Forelimb muscle (tissue), 1 donor: Measurements from ENCODE around the gene AVPR2. TPM values are rescaled to one million over a fixed set of nuclear protein-coding genes. Genes with fewer than 3 reads are reported as not detected.

Experiments
- DNase-seq: peaks from one replicate; pipeline ENCODE4 v3.0.0-alpha.2; 2013; ENCODE audit warnings: low read depth
- polyA plus RNA-seq: library from polyadenylated mRNA; unstranded; fragments of 120-200 nt; gene quantifications from one replicate; pipeline ENCODE4 v1.2.1, GENCODE V29; 2013; ENCODE audit not compliant: insufficient read length

The AVPR2 gene
- polyA plus RNA-seq: 1.1 TPM

DNA sequence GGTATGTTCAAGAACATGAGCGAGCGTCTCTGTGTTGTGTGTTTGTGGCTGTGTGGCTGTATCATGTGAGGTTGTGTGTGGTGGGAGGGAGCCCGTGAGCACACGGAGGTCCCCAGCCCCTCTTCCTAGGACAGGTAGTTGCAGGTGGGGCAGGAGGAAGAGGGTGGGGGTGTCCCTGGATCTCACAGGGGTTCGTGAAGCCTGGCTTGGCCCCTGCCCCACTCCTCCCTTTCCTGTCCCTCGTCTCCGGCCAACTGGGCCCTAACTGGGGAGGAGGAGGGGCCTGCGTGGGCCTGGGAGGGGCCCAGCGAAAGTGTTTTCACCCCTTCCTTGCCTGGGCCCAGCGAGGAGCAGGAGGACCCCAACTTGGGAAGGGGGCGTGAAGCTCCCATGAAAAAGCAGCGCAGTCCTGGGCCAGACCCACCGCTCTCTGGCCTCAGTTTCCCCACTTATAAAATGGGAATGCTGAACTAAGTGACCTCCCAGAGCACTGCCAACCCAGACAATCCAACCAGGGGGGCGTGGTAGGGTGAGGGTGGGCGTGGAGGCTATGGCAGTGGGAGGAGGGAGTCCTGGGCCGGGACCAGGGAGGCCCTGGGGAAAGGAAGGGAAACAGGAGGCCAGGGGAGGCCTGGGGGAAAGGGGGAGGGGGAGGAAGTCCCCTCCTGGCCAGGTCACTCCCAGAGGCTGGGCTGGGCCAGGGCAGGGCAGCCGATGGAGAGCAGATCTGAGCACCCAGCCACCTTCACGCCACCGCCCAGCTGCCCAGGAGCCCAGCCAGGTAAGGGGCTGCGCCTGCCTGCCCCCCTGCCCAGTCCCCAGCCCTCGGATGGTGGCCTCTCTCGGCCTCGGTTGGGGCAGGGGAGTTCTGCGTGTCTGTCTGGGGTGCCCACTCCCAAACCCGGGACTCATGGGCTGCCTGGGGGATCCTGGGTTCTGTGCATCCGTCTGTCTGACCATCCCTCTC lies at the start of gene AVPR2:
AVPR2 (plus strand) TSS at position 683 of the 967 bp plus-strand sequence. CDS start 473 bp downstream, outside the sequence.
- no peak for DNase-seq

DNA sequence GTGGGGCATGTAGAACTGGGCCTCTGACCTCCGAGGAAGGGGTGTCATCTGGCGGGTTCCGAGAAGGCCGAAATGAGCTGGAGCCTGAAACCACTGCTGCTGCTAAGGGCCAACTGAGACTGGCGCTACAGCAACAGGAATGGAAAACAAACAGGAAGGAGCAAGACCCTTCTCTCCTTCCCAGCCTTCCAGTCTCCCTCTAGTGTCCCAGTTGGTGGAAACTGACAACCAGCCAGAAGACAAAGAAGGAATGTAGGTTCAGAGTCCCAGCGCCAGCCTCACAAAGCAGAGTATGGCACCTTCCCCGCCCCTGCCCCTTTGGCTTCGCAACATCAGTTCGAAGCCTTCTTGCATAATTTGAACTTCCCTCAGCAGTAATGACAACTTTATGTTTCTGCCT lies 49.8 kb upstream of the AVPR2 start:
- no peak for DNase-seq

DNA sequence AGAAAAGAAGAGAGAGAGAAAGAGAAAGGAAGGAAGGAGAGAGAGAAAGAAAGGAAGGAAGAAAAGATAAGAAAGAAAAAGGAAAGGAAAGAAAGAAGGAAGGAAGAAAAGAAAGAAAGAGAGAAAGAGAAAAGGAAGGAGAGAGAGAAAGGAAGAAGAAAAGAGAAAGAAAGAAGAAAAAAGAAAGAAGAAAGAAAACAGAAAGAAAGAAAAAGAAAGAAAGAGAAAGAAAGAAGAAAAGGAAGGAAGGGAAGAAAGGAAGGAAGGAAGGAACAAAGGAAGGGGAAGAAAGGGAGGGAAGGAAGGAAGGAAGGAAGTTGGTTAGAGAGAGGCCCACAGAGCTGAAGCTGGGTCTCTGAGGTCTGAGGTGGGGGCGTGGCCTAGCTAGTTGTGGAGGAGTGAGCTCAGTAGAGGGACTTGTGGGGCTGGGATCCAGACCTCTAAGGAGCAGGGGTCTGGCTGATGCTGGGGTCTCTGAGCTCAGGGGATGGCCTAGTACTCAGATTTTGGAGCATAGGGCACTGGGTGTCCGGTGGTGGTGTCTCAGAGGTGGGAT lies 47.0 kb upstream of the AVPR2 start:
- no peak for DNase-seq

DNA sequence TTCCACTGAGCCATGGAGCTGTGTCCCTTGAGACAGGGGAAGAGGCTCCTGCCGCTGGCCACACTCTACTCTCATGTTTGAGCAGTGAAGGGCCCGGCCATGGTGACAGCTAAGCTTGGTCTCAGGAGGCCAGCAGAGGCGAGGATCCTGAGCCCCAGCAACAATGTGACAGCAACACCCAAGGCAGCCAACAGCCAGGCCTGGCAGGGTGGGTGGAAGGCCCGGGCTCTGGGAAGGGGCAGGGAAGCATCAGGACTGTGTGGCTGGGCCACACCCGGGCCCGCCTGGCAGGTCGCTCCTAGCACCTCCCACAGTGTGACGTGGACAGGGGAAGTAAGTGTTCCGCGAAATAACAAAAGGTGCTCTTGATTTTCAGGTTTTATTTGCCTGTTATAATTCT lies 43.3 kb upstream of the AVPR2 start:
- no peak for DNase-seq

DNA sequence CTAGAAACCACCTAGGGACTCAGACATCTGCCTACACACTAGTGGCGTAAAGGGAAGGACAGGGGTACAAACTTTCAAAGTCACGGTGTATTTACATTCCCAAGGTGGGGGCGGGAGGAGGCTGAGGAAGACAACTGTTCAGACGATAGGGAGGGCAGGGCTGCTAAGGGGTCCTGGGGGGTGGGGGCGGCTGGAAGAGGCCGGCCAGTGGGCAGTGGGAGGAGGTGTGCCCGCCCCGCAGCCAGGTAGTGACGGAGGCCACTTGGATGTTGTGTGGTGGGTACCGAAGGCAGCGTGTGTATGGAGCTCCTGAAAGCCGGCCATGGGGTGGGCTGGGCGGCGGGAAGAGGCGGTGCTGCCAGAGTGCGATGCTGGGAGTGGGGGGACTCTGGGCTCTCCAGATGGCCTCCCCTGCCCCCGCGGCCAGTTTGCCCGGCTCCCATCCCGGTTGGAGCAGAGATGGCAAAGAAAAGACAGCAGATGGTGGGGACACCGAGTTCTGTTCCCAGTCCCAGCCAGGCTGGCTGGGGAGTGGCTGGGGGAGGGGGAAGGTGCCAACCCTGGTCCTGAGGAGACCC lies 42.7 kb upstream of the AVPR2 start:
- no peak for DNase-seq

DNA sequence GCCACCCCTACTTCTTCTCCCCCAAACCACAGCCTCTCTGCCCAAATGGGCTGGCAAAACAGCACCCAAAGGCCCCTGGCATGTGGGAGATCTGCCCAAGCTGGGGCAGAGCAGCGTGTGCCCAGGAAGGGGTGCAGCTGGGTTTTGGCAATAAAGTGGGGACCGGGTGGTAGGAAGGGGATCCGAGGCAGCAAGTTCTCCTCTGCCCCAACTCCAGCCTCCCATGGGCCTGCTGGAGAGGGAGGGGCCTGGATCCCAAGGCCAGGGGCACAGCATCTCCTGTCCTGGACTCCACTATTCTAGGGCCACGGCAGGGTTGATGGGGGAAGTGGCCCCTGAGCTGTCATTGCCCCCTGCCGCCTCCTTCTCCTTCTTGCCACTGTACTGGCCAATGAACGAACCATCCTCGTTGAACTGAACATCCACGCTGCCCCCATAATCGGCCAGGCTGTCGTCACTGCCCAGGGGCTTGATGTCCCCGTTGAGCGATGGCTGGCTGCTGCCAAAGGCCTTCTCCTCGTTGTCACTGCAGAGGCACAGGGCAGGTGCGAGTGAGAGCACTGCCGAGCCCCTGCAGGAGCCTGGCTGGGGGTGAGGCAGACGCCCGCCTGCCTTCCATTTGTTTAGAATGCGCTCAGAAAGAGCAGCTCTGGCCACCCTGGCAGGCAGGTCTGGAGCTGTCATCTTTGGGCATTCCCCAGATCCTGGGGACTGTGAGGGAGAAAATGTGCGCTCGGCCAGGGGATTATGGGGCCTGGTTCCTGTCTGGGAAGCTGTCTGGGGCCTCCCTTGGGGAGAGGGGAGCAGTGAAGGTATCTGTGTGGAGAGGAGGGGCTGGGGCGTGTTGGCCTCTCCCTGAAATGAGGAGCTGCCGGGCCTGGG lies 41.9 kb upstream of the AVPR2 start:
- DNase-seq: no peak

DNA sequence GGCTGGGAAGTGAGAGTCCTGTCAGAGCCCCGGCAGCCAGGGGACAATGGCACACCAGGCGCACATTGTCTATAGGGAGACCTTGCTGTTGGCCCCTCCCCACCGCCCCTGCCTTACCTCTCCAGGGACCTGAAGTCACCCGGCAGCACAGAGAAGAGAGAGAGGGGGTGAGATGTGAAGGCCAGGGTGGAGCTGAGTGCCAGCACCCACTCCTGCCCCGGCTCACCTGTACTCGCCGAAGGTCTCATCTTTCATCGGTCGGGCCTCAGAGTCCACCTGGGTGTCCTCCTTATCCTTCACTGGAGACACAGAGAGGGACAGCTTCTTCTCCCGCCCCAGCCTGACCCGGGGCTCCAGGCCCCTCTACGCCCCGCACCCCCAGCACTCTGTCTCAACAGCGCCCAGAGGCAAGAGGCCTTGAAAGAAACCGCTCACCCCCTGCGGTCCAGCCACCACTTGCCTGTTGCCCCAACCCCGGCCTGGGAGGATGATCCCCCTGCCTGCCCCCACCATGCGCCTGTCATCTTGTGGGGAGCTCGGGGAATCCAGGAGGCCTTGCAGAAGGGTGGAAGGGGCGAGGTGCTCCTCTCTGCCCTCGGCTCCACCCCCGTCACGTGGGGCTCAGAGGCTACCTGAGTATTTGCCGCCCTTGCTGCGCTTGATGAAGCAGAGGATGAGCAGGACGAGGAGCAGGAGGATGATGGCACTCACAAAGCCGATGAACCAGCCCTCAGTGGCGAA lies 41.1 kb upstream of the AVPR2 start:
- no peak for DNase-seq

DNA sequence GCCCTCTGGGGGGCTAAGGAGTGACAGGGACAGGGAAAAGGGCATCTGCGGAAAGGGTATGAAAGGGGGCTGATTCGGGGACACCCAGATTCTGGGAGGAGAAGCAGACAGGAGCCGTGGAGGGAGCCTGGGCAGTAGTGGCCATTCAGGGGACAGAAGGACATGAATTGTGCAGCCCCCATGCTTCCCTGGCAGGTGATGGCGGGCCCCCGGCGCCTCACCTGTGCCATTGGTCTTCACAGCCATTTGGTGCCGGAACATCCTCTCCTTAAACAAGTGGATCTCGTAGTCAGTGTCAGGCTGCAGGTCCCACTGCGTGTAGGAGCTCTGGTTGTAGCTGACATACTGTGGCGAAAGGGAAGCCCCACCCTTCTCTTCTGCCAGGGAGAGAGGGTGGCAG lies 40.4 kb upstream of the AVPR2 start:
- DNase-seq: no peak

DNA sequence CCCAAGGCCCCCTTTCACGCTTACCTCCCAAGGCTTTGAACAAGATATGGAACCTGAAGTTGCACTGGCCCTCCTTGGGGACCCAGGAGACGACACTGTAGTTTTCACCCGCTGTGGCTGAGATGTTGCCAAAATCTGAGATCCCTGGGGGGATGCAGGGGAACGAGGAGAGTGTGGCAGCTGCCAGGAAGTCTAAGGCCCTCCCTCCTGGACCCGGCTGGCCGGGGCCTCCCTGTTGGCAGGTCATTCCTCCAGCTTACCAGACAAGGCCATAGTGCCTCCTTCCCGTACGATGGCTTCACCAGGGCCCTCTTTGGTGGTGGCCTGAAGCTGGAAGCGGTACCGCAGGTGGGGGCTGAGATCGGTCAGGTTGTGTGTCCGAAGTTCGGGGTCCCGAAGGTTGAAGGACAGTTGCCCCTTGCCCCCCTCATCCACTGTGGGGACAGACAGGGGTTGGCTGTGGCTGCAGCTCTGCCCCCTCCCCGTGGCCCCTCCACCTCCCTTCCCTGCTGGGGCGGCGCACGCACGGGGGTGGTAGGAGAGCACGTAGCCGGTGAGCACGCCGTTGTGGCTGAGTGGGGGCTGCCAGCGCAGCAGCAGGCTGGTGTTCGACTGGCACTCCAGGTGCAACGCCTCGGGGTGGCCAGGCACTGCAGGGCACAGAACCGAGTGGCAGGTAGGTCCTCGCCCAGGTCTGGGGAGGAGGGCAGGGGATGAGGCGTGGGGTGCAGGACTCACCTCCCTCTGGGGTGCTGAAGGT lies 39.7 kb upstream of the AVPR2 start:
- DNase-seq: no peak

DNA sequence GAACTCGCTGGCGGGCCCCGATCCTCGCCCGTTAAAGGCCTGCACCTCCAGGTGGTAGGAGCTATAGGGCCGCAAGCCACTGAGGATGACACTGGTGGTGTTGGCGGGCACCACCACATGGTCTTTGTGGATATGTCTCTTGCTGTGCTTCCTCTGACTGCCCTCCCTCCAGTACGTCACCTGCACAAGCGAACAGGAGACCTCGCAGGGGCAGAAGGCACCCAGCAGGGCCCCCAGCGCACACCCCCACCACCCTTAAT lies 39.2 kb upstream of the AVPR2 start:
- no peak for DNase-seq

DNA sequence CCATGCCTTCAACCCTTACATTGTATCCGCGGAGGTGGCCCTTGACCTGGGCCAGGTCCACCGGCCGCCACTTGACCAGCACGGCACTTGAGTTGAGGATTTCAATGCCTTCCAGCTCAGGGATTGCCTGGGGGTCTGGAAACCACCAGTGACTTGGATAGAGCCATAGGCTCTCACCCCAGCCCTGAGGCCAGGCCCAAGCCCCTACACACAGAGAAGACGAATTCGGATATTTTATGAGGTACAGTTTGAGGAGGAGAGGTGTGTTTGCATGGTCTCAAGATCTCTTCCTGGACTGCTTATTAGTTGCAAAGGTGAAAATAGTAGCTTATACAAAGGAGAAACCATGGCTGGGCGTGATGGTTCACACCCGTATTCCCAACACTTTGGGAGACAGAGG lies 38.8 kb upstream of the AVPR2 start:
- no peak for DNase-seq

DNA sequence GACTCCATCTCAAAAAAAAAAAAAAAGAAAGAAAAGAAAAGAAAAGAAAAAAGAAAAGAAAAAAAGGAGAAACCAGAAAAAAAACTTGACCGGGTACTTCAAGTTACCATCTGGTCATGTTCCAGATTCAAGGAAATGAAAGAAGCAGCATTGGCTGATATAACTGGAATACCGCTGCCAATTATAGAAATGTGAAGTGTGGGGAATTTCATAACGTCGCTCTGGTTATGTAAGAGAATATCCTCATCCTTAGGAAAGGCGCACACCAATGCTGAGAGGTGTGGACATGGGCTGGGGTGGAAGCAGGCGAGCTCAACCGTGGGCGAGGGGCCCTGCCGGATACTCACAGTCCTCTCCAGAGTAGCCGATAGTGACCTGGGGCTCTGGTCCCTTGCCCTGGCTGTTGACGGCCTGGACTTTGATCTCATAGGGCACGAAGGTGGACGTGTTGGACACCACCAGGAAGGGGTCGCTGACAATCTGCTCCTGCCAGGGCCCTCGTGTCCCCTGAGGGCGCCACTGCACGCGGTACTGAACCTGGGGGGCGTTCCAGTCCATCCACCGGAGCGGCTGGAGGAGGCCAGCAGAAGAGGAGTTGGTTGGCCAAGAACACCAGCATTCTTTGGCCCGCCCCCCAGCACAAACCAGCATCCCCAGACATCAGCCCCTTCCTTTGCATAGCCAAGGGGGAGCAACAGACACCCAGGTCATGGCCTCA lies 38.0 kb upstream of the AVPR2 start:
- DNase-seq: no peak

DNA sequence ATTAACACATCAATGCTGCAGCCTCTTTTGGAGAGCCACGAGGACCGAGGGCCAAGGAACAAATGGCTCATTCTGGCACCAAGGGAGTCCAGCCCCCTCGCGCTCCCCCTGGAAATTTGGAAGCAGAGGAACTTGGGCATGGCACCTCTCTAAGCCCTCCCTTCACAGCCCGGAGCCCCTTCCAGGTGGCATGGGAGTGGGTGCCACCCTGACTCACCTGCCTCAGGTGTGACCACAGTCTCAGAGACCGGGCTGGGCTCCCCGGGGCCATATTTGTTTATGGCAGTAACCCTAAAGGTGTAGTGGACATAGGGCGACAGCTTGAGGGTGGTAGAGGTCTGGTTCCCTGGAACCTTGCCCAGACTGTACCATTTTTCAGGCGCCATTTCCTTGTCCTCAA lies 37.3 kb upstream of the AVPR2 start:
- DNase-seq: no peak

DNA sequence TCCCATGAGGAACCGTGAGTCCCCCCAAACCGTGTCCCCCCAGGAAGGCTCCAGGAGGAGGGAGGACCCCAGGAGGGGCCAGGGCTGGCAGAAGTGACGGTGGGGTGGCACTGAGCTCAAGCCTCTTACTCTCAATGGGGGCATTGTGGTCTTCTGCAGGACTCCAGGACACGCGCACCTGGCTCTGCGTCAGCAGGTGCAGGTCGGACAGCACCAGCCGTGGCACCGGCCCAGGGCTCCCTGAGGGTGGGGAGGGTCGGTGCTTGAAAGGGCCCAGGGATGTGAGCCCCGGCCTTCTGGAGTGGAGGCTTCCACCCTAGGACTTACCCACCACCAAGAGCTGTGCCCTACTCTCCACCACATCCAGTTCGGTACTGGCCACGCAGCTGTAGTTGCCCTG lies 36.8 kb upstream of the AVPR2 start:
- DNase-seq: no peak

DNA sequence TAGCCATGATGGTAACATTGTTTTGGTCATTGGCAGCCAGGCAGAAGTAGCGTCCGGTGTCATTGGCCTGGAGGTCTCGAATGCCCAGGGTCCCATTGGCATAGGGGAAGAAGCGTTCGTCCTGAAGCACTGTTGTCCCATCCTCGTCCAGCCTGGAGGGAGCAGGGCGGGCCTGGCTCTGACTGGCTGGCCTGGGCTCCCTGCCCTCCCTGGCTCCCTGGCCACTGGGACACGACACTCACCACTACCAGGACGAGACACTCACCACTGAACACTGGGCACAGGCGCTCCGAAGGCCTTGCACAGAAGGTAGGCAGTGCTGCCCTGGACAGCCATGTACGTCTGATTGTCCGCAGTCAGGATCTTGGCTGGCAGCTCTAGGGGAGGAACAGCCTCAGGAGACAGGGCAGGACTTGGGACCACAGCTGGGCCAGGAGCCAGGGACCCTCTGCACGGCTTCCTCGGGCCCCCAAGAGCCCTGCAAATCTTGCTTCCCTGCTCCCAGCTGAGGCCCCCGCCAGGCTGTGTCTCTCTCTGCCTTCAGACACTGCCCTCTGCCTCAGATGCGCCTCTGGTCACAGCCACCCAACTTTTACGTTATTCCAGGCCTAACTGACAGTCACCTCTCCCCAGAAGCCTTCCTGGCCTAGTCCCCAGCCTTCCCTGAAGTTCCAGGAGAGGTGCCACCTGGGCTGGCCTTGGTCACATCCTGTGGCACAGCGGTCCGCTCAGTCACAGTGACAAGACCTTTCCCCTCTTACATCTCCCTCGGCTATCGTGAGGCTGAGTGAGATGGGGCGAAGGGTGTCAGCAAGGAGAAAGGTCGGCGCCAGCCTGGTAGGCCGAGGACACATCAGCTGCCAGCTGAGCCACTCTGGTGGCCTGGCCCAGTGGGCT lies 35.6 kb upstream of the AVPR2 start:
- no peak for DNase-seq

DNA sequence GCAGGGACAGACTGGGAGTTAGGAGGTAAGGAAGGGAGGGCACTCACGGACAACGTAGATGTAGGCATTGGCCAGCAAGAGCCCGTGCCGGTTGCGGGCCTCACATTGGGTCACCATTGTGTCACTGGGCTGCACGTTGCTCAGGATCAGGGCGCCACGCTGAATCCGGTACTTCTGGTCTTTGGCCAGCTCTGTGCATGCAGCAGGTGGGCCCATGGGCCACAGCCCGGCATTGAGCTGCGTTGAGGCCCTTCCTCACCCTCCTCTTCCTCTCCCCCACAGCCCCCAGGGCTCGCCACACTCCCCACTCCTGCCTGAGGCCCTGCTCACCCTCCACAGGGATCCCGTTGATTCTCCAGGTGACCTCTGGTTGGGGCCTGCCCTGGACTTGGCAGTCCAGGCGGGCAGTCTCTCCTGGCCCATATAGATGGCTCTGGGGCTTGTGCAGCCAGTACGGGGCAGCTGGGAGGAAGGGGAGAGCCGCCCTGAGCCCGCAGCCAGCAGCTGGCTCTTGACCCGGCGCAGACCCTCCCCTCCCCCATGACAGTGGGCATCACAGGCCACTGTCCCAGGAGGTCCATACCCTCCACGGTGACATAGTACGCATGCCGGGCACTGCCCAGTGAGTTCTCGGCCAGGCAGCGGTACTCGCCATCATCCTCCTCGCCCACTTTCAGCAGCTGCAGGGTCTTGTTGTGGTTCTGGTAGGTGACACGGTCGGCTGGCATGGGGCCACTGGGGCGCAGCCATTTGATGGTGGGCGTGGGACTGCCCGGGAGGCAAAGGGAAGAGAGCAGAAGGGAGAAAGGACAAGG lies 34.8 kb upstream of the AVPR2 start:
- DNase-seq: no peak

DNA sequence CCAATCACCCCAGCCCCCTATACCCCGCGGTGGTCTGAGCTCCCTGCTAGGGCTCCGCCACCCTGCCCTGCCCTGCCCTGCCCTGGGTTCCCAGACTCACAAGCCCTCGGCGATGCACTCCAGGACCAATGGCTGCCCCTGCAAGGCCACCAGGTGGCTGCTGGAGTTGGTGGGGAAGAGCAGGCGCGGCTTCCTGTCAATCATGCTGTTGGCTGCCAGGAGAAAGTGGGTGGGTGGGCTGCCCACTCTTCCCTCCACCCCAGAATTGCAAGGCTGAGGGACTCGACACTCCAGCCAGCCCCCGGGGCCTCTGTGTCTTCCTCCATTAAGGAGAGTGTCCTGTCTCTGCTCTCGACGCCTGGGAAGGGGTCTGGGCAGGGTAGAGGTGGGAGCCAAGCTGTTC lies 34.2 kb upstream of the AVPR2 start:
- DNase-seq: no peak

DNA sequence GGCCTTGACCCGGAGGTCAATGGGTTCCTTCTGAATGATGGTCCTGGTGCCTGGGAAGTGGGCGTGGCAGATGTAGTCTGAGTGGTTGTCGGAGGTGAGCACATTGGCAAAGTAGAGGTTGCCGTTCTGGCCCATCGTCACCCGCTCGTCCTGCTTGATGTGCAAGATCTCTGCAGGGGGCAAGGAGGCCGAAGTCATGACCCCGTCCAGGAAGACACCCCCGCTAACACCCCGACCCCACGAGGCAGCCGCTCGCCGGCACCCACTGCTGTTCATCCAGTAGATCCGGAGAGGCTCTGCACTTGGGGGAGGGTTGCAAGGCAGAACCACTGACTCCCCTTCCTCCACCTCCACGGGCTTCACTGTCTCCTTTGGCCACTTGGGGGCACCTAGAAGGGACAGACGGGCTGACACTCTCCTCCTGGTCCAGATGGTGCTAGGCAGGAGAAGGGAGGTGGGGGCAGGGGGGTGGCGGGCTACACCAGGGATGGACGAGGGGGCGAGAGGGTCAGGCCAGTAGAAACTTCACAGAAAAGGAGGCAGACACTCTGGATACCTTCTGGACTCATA lies 33.6 kb upstream of the AVPR2 start:
- no peak for DNase-seq
